GM12878 (cell line): Measurements from ENCODE around the gene PFKFB1. TPM values are rescaled to one million over a fixed set of nuclear protein-coding genes. Genes with fewer than 3 reads are reported as not detected.

ENCODE experiments used
- ATAC-seq: fragments of 200-7000 bp; cut with Tn5 transposase; 3 replicates; pipeline ENCODE4 v1.9.1; 2020; ENCODE audit warnings: mild to moderate bottlenecking, moderate library complexity
- BruUV-seq: library from RNA; stranded (reverse); fragments of 400-500 nt; replicated peaks from 2 replicates; lab custom pipeline; 2021; lab: Mats Ljungman, UMichigan
- CTCF ChIA-PET: fragments of 300-600 bp; sonication (Branson Sonifier 250); formaldehyde crosslinking; extraction: SDS; loops from one replicate; lab custom pipeline; 2021; ENCODE audit warnings: inconsistent platforms; lab: Yijun Ruan, JAX
- POLR2A ChIA-PET: fragments of 350-600 bp; formaldehyde crosslinking; extraction: SDS; loops from one replicate; lab custom pipeline; 2021; ENCODE audit warnings: inconsistent platforms; lab: Charles Lee
- RAD21 ChIA-PET: fragments of 300-600 bp; sonication (Branson Sonifier 250); formaldehyde crosslinking; loops from one replicate; lab custom pipeline; 2023; ENCODE audit warnings: antibody characterized with exemption; ENCODE audit not compliant: unreplicated experiment; lab: Charles Lee
- SMC1A ChIA-PET: fragments of 300-600 bp; sonication (Branson Sonifier 250); formaldehyde crosslinking; loops from one replicate; lab custom pipeline; 2023; ENCODE audit not compliant: unreplicated experiment, uncharacterized antibody; lab: Charles Lee
- DNase-seq: peaks from one replicate; pipeline ENCODE4 v3.0.0-alpha.2; 2011; ENCODE audit warnings: low read depth, low spot score
- FAIRE-seq: peaks from 3 replicates; lab custom pipeline; 2011; peaks lifted over from hg19 to GRCh38; lab: Jason Lieb, UNC
- H2AFZ ChIP-seq: 2 replicates; pipeline ENCODE4 v1.6.0; 2011; ENCODE audit warnings: low read depth, low read length, control low read depth; ENCODE audit not compliant: control insufficient read depth
- H3K27ac ChIP-seq: 2 replicates; pipeline ENCODE4 v1.5.1; 2011; ENCODE audit warnings: control low read depth; ENCODE audit not compliant: control insufficient read depth, insufficient read depth
- H3K27me3 ChIP-seq, 2 experiments: replicated peaks in 1 of 2; 2 replicates each; pipeline versions ENCODE4 v1.6.0 to v1.6.1; 2011; ENCODE audit warnings: low read length in 1 of 2; ENCODE audit not compliant: control insufficient read depth in 2 of 2, insufficient read depth in 2 of 2
- H3K36me3 ChIP-seq, 2 experiments: 2 replicates each; pipeline ENCODE4 v1.5.1; 2011; ENCODE audit warnings: low read length in 1 of 2; ENCODE audit not compliant: control insufficient read depth in 2 of 2, insufficient read depth in 2 of 2
- H3K4me1 ChIP-seq: 2 replicates; pipeline ENCODE4 v1.6.1; 2011; ENCODE audit warnings: mild to moderate bottlenecking, low read length, moderate library complexity, mixed read lengths; ENCODE audit not compliant: control insufficient read depth, insufficient read depth
- H3K4me2 ChIP-seq: 2 replicates; pipeline ENCODE4 v1.6.0; 2011; ENCODE audit warnings: control low read depth; ENCODE audit not compliant: control insufficient read depth, insufficient read depth
- H3K4me3 ChIP-seq: fragments of 200-600 bp; sonication (generic); 2 replicates; pipeline ENCODE4 v1.5.1; 2016
- H3K79me2 ChIP-seq: 2 replicates; pipeline ENCODE4 v1.6.0; 2011; ENCODE audit warnings: low read length; ENCODE audit not compliant: control insufficient read depth, insufficient read depth
- H3K9ac ChIP-seq: 2 replicates; pipeline ENCODE4 v1.8.0; 2011; ENCODE audit warnings: low read length, control low read depth, mixed read lengths; ENCODE audit not compliant: control insufficient read depth, insufficient read depth
- H3K9me3 ChIP-seq: replicated peaks from 3 replicates; pipeline ENCODE4 v1.5.1; 2011; ENCODE audit warnings: mild to moderate bottlenecking, low read length; ENCODE audit not compliant: control insufficient read depth, insufficient read depth
- H4K20me1 ChIP-seq: 2 replicates; pipeline ENCODE4 v1.6.0; 2011; ENCODE audit not compliant: control insufficient read depth, insufficient read depth
- BCL11A ChIP-seq: IDR thresholded peaks from 2 replicates; pipeline ENCODE4 v1.6.1; 2011; ENCODE audit warnings: low read depth, low read length
- CEBPB ChIP-seq, 2 experiments: fragments of 150-350 bp in 1 of 2; IDR thresholded peaks; 2 replicates each; pipeline ENCODE4 v1.6.1; 2012 to 2014; ENCODE audit warnings: low read depth in 2 of 2, low read length in 2 of 2, borderline replicate concordance in 1 of 2, inconsistent platforms in 1 of 2
- CREB1 ChIP-seq: IDR thresholded peaks from 2 replicates; pipeline ENCODE4 v1.6.1; 2012; ENCODE audit warnings: low read depth, mild to moderate bottlenecking, inconsistent platforms
- GATAD2B ChIP-seq: fragments of 450-650 bp; conservative IDR thresholded peaks from 2 replicates; pipeline ENCODE4 v1.6.1; 2017; ENCODE audit warnings: low read depth, mild to moderate bottlenecking, moderate library complexity
- HCFC1 ChIP-seq: fragments of 150-350 bp; IDR thresholded peaks from 2 replicates; pipeline ENCODE4 v1.6.1; 2014; ENCODE audit warnings: low read length
- HDAC2 ChIP-seq: fragments of 200-600 bp; sonication (generic); IDR thresholded peaks from 2 replicates; pipeline ENCODE4 v1.6.1; 2017
- IRF4 ChIP-seq: IDR thresholded peaks from 2 replicates; pipeline ENCODE4 v1.6.1; 2011; ENCODE audit warnings: low read depth, low read length
- NBN ChIP-seq: fragments of 450-650 bp; IDR thresholded peaks from 2 replicates; pipeline ENCODE4 v1.6.1; 2016
- PAX5 ChIP-seq: IDR thresholded peaks from 2 replicates; pipeline ENCODE4 v1.6.1; 2011; ENCODE audit warnings: low read depth, low read length, borderline replicate concordance
- RAD51 ChIP-seq: fragments of 450-650 bp; IDR thresholded peaks from 2 replicates; pipeline ENCODE4 v1.6.1; 2016; ENCODE audit warnings: moderate library complexity, mild to moderate bottlenecking, inconsistent platforms
- RB1 ChIP-seq: fragments of 450-650 bp; formaldehyde crosslinking; IDR thresholded peaks from 2 replicates; pipeline ENCODE4 v1.6.1; 2017; ENCODE audit warnings: mild to moderate bottlenecking, borderline replicate concordance
- SKIL ChIP-seq: fragments of 450-650 bp; IDR thresholded peaks from 2 replicates; pipeline ENCODE4 v1.6.1; 2017; ENCODE audit warnings: mild to moderate bottlenecking, low read depth, inconsistent platforms; ENCODE audit not compliant: poor library complexity, severe bottlenecking
- TBL1XR1 ChIP-seq: IDR thresholded peaks from 2 replicates; pipeline ENCODE4 v1.6.1; 2012; ENCODE audit warnings: low read depth, low read length, improper control_type of control experiment
- ZBTB33 ChIP-seq: fragments of 450-650 bp; IDR thresholded peaks from 2 replicates; pipeline ENCODE4 v1.6.1; 2017; ENCODE audit warnings: mild to moderate bottlenecking
- WGBS: methylation state at CpG from one replicate; pipeline ENCODE4 v1.1.6; 2016; ENCODE audit warnings: low lambda C conversion rate; ENCODE audit not compliant: insufficient replicate concordance, insufficient coverage; ENCODE audit errors: missing lambda C conversion rate; 5-methylcytosine and 5-hydroxymethylcytosine counted together
- in situ Hi-C: fragments of 300-500 bp; cut with MboI; formaldehyde crosslinking; loops from 9 replicates; pipeline ENCODE4 v1.14.3; 2018; ENCODE audit warnings: mixed read lengths
- intact Hi-C: fragments of 100-400 bp; cut with micrococcal nuclease; formaldehyde crosslinking; loops from one replicate; pipeline ENCODE4 v1.14.2; 2022; ENCODE audit not compliant: unreplicated experiment
- polyA plus RNA-seq, 11 experiments: library from polyadenylated mRNA; depleted of rRNA in 4 of 11; unstranded in 6 of 11; stranded (reverse) in 5 of 11; fragments of >200 nt; fragmentation: Nextera tagmentation in 4 of 11; fragmentation: Illumina TruSeq in 1 of 11; extraction: Ambion mirVana in 4 of 11; extraction: Trizol in 1 of 11; gene quantifications; 1 replicate in 1 of 11; 2 replicates in 10 of 11; pipeline versions ENCODE4 v1.2.1 to v1.2.3, GENCODE V29; 2011 to 2016; ENCODE audit warnings: inconsistent platforms in 2 of 11, missing spikeins in 2 of 11, low read depth in 1 of 11
- total RNA-seq, 4 experiments: library from RNA; depleted of rRNA in 3 of 4; stranded (reverse); fragments of >200 nt in 3 of 4; fragmentation: Illumina TruSeq in 1 of 4; extraction: Trizol in 1 of 4; gene quantifications; 2 replicates each; pipeline versions ENCODE4 v1.2.1 to v1.2.3, GENCODE V29; 2013 to 2021

The PFKFB1 gene
- total and polyA plus RNA-seq, 10 of the 15 experiments (the other 5 are each of a cell fraction or from before 2014, with no cell fraction given): 0.13 to 0.59 (median 0.37) TPM

- Histone ChIP-seq H3K79me2 (no peaks in the 10 kb centered on the region), H3K27me3 (0 out of 4 replicates have a peak, but pooled peaks cover 0 to 1% of the 10 kb centered on the region in 2 experiments), H4K20me1 (no peaks in the 10 kb centered on the region), H3K9ac (no peak overlapping the region), H3K36me3 (no peaks in the 10 kb centered on the region), H3K27ac (no peak overlapping the region), H3K9me3 (no peaks in the 10 kb centered on the region; the same call in 2 of the 3 replicates), H3K4me1 (no peaks in the 10 kb centered on the region), H3K4me3 (no peak overlapping the region)
- ChIA-PET POLR2A (no interaction called here), CTCF (no interaction called here), SMC1A (no interaction called here)
- no peak for FAIRE-seq
- intact Hi-C loops: no loop called here
- TF ChIP-seq TBL1XR1 (no peak), RAD51 (no peak), CEBPB (IDR thresholded peaks at IDR 0.05; ENCODE audit: borderline replicate concordance in 1 of 2, low read depth in 2 of 2, low read length in 2 of 2) (no peak), BCL11A (no peak), HCFC1 (no peak), GATAD2B (no peak), HDAC2 (no peak), SKIL (no peak), CREB1 (no peak), NBN (no peak), ZBTB33 (no peak), PAX5 (no peak), IRF4 (no peak), RB1 (no peak)
- TF ChIP-seq, all 136 proteins: peak for 0
- in situ Hi-C loops: no loop called here
- DNase-seq: no peak
- no peak for ATAC-seq
- WGBS: 13% methylated on average over 7 of the region's 7 CpGs
- RAD21 ChIA-PET: no interaction called here
- Histone ChIP-seq H3K4me2 (no peak overlapping the region), H2AFZ (no peak overlapping the region)
- no TSS peak for BruUV-seq
Measured at GRCh38 chrX:54923376-54923775, 70.6 kb downstream of the PFKFB1 start.
